ENCODE results near the gene PRSS27. TPM values are rescaled to one million over a fixed set of nuclear protein-coding genes. Genes with fewer than 3 reads are reported as not detected.

Gene PRSS27
- polyA plus RNA-seq, 1 donor (not counting 4 experiments of a cell fraction or from before 2014, with no cell fraction given), result 0.20 TPM

DNA sequence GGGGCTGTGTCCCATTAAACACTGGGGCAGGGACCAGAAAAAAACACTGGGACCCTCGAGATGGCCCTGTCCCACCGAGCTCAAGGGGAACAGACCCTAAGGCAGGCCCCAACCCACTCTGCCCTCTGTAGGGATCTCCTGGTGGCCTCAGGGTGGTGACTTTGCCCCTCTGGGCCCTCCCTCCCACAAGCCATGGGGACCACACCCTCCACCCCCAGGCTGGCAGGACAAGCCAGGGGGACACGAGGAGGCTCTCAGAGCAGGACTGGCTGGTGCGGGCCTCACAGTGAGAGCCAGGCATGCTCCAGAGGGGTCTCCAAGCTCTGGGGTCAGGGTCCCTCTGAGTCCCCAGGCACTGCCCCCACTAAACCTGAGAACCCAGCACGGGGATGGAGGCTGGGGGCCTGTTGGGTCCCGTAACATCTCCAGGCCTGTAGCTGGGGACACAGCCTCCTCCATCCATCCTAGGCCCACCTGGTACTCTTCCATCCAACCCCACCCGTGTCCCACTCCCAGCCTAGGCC is 17.9 kb upstream of the PRSS27 start:
- Histone ChIP-seq H2AFZ (ENCODE audit: control insufficient read depth, low read length) (no peak overlapping the region), H3K36me3 (ENCODE audit: control insufficient read depth in 2 of 2, extremely low read depth in 1 of 2, insufficient read depth in 2 of 2, low read length in 2 of 2) (no peaks in the 10 kb centered on the region), H3K9me1 (ENCODE audit: control insufficient read depth, extremely low read depth, insufficient read depth, low read length) (no peaks in the 10 kb centered on the region), H4K20me1 (ENCODE audit: control insufficient read depth, extremely low read depth, insufficient read depth, low read length) (no peaks in the 10 kb centered on the region), H3K4me2 (ENCODE audit: control insufficient read depth, extremely low read depth, insufficient read depth, low read depth, low read length) (no peak overlapping the region), H3K9ac (ENCODE audit: control insufficient read depth, extremely low read depth, insufficient read depth, low read length) (no peak overlapping the region), H3K4me3 (ENCODE audit: control insufficient read depth in 2 of 3, extremely low read depth in 1 of 3, insufficient read depth in 2 of 3, low read depth in 1 of 3, low read length in 3 of 3) (no peak overlapping the region), H3K27me3 (ENCODE audit: control insufficient read depth, extremely low read depth, insufficient read depth, low read length) (no peaks in the 10 kb centered on the region), H3K9me3 (ENCODE audit: control insufficient read depth, low read depth, low read length) (no peaks in the 10 kb centered on the region), H3K4me1 (ENCODE audit: control insufficient read depth, extremely low read depth, insufficient read depth, low read length) (peaks cover 3% of the 10 kb centered on the region), H3K27ac (ENCODE audit: control insufficient read depth, insufficient read depth, low read length) (no peak overlapping the region), H3K79me2 (ENCODE audit: control insufficient read depth, insufficient read depth, low read length) (no peaks in the 10 kb centered on the region)
- FAIRE-seq, result no peak
- DNase-seq (ENCODE audit: low read depth, low spot score), result no peak
- dilution Hi-C loops (cut with MboI; ENCODE audit: extremely low pct_ligation_motif_present, low sequenced_read_pairs), result no loop called here
- TF ChIP-seq, protein P1, sequence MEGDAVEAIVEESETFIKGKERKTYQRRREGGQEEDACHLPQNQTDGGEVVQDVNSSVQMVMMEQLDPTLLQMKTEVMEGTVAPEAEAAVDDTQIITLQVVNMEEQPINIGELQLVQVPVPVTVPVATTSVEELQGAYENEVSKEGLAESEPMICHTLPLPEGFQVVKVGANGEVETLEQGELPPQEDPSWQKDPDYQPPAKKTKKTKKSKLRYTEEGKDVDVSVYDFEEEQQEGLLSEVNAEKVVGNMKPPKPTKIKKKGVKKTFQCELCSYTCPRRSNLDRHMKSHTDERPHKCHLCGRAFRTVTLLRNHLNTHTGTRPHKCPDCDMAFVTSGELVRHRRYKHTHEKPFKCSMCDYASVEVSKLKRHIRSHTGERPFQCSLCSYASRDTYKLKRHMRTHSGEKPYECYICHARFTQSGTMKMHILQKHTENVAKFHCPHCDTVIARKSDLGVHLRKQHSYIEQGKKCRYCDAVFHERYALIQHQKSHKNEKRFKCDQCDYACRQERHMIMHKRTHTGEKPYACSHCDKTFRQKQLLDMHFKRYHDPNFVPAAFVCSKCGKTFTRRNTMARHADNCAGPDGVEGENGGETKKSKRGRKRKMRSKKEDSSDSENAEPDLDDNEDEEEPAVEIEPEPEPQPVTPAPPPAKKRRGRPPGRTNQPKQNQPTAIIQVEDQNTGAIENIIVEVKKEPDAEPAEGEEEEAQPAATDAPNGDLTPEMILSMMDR (optimal IDR thresholded peaks at IDR 0.05 in 1 of 3, IDR thresholded peaks at IDR 0.05 in 1 of 3, conservative IDR thresholded peaks at IDR 0.05 in 1 of 3; ENCODE audit: extremely low read depth in 1 of 3, insufficient read depth in 2 of 3, low read length in 3 of 3), result no peak
- no peak for TF ChIP-seq EZH2 (IDR thresholded peaks at IDR 0.05; ENCODE audit: low read length)

DNA sequence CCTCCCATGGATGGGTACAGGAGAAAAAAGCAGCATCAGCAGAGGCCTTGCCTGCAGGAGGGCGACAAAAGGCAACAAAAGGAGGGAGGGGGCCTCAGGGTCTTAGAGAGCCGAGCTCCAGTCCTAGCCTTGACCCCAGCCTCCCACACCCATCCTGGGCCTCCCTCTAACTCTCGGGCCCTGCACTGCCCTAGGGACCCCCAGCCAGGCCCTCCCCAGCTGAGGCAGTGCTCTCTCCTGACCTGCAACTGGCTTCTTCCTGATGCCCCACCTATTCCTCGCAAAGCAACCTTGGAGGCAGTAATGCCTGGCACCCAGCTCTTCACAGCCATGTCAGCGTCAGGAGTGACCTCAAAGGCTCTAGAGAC is 17.2 kb upstream of the PRSS27 start:
- dilution Hi-C loops (cut with MboI; ENCODE audit: extremely low pct_ligation_motif_present, low sequenced_read_pairs), result no loop called here
- Histone ChIP-seq H4K20me1 (ENCODE audit: control insufficient read depth, extremely low read depth, insufficient read depth, low read length) (no peaks in the 10 kb centered on the region), H3K4me1 (ENCODE audit: control insufficient read depth, extremely low read depth, insufficient read depth, low read length) (peaks cover 3% of the 10 kb centered on the region), H3K27ac (ENCODE audit: control insufficient read depth, insufficient read depth, low read length) (no peak overlapping the region), H3K79me2 (ENCODE audit: control insufficient read depth, insufficient read depth, low read length) (no peaks in the 10 kb centered on the region), H3K9me3 (ENCODE audit: control insufficient read depth, low read depth, low read length) (no peaks in the 10 kb centered on the region), H3K36me3 (ENCODE audit: control insufficient read depth in 2 of 2, extremely low read depth in 1 of 2, insufficient read depth in 2 of 2, low read length in 2 of 2) (no peaks in the 10 kb centered on the region), H3K9ac (ENCODE audit: control insufficient read depth, extremely low read depth, insufficient read depth, low read length) (no peak overlapping the region), H3K4me2 (ENCODE audit: control insufficient read depth, extremely low read depth, insufficient read depth, low read depth, low read length) (no peak overlapping the region), H2AFZ (ENCODE audit: control insufficient read depth, low read length) (no peak overlapping the region), H3K27me3 (ENCODE audit: control insufficient read depth, extremely low read depth, insufficient read depth, low read length) (no peaks in the 10 kb centered on the region), H3K4me3 (ENCODE audit: control insufficient read depth in 2 of 3, extremely low read depth in 1 of 3, insufficient read depth in 2 of 3, low read depth in 1 of 3, low read length in 3 of 3) (no peak overlapping the region), H3K9me1 (ENCODE audit: control insufficient read depth, extremely low read depth, insufficient read depth, low read length) (no peaks in the 10 kb centered on the region)
- no peak for DNase-seq (ENCODE audit: low read depth, low spot score)
- no peak for TF ChIP-seq EZH2 (IDR thresholded peaks at IDR 0.05; ENCODE audit: low read length)
- TF ChIP-seq, protein P1 (optimal IDR thresholded peaks at IDR 0.05 in 1 of 3, IDR thresholded peaks at IDR 0.05 in 1 of 3, conservative IDR thresholded peaks at IDR 0.05 in 1 of 3; ENCODE audit: extremely low read depth in 1 of 3, insufficient read depth in 2 of 3, low read length in 3 of 3), result no peak
- FAIRE-seq, result no peak
